Measurements from ENCODE around the gene TSPYL4. TPM values are rescaled to one million over a fixed set of nuclear protein-coding genes. Genes with fewer than 3 reads are reported as not detected.

TSPYL4 gene
- 9.2 and 11.5 TPM in 2 replicates for total RNA-seq

DNA sequence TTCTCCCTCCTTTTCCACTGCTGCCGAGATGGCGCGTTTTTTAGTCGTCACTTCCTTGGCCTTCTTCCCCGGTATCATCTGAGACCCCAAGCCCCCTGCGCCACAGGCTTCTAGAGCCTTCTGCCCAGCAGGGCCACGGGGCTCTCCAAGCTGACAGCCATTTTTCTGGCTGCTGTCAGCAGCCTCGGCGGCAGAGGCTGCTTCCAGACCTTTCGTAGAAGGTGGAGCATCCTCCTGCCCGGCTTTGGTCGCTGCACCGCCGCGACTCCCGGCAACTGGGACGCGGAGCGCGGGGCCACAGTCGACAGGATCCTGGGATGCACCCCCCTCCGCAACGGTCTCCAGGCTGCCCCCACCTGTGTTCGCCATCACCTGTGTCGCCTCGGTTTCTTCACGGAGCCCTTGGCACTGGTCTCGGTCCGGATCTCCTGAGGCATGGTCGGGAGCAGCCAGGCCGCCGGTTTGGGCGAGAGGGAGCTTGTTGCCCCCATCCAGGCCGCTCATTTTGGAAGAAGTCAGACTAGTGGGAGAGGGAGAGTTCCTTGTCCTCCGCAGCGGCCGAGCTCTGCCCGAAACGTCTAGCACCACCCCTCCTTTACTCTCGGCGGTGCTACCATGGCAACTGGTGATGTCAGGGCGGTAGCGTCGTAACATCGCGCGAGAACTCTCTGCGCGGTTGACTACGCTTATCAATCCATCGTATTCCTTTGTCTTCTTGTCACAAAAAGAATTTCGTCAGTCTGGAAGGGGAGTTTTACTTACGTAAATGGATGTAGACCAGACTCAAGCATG is at the start of gene TSPYL4:
TSPYL4 (minus strand) TSS at position 571 of the 792 bp plus-strand sequence; CDS start at position 504, 67 bp downstream.

DNA sequence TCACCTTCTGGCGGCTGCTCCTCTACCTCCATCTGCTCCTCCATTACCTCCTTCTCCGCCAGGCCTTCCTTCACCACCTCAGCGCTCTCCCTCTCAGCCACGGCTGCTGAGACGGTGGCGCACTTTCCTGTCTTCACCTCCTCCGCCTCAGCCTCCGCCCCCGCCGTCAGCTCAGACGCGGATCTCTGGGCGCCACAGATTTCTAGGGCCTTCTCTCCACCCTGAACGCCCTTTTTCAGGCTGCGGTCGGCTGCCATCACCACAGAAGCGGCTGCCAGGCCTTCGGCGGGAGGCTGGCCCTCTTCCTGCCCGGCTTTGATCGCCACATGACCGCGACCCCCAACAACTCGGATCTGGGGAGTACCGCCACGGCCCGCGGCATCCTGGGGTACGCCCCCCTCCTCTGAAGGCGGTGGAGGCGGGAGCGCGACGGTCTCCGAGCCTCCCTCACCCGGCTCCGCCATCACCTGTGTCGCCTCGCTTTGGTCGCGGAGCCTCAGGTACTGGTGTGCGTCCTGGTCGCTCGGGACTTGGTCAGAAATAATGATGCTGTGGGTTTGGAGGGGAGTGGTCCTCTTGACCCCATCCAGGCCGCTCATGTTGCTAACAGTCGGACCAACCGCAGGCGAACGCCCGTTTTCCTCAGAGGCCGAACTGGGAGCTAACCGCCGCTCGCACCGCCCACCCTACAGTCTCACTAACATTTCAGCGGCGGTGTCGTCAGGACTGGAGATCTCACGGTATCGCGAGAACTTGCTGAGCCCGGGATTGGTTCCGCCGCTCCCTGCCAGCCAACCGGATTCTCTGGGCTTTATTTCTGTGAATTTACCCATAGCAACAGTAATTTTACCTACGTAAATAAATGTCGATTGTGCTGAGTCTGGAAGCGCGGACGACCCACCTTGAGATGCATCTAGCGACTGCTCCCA is 25.6 kb upstream of the TSPYL4 start, which contains the start of gene TSPYL1:
TSPYL1 (minus strand) TSS at position 699 of the 929 bp plus-strand sequence; CDS start at position 599, 100 bp downstream.

Other genes with a start within 250 kb of the TSPYL4 start
- gene FRK, start 193.2 kb downstream of the TSPYL4 start, total RNA-seq, result under 0.01 TPM in 2 replicates
- 2.6 and 4.7 TPM in 2 replicates for gene NT5DC1, start 153.2 kb downstream of the TSPYL4 start, total RNA-seq
- gene COL10A1, start 127.9 kb downstream of the TSPYL4 start, total RNA-seq, result 6.6 and 7.2 TPM in 2 replicates
- gene TSPYL1, start 25.9 kb upstream of the TSPYL4 start, total RNA-seq, result 58.8 and 77.2 TPM in 2 replicates
- 37.5 and 50.4 TPM in 2 replicates for gene DSE, start 116.9 kb upstream of the TSPYL4 start, total RNA-seq
- gene CALHM6, start 207.3 kb upstream of the TSPYL4 start, total RNA-seq, result 0.59 and 1.5 TPM in 2 replicates

Data from subcutaneous preadipocyte (primary cell).